ENCODE data around the gene XPC.

The XPC gene

DNA sequence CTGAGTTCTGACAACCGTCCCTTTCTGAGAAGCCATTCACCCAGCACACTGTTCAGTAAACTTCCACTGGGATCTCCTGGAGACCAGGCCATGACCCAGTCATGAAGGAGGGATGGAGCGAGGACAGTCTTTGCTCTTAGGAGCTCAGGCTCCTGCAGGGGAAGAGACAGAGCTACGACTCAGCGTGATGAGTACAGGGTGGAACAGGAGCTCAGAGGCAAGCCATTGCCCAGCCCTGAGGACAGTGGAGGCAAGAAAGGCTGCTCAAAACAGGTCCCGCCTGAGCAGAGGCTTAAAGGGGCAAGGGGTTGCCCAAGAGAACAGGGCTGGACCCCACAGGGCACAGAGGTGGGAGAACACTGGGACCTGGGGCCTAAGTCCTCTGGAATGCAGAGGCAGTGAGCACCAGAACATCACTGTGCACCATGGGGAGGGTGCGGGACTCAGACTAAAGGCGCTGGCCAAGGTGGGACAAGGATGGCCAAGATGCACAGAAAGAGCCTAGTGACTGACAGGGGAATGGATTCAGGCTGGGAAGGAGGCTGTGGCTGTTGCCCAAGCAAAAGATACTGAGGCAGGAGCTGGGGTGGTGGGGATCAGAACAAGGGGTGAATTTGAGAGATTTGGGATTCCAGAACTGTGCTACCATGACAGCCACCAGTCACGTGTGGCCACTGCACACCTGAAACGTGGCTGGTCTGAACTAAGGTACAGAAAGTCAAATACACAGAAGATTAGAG, 27.7 kb downstream of the XPC start:
- TF ChIP-seq, protein P1, sequence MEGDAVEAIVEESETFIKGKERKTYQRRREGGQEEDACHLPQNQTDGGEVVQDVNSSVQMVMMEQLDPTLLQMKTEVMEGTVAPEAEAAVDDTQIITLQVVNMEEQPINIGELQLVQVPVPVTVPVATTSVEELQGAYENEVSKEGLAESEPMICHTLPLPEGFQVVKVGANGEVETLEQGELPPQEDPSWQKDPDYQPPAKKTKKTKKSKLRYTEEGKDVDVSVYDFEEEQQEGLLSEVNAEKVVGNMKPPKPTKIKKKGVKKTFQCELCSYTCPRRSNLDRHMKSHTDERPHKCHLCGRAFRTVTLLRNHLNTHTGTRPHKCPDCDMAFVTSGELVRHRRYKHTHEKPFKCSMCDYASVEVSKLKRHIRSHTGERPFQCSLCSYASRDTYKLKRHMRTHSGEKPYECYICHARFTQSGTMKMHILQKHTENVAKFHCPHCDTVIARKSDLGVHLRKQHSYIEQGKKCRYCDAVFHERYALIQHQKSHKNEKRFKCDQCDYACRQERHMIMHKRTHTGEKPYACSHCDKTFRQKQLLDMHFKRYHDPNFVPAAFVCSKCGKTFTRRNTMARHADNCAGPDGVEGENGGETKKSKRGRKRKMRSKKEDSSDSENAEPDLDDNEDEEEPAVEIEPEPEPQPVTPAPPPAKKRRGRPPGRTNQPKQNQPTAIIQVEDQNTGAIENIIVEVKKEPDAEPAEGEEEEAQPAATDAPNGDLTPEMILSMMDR (IDR thresholded peaks at IDR 0.05; ENCODE audit: insufficient read depth, low read length, poor library complexity, severe bottlenecking): no peak
- DNase-seq (ENCODE audit: extremely low read depth, insufficient read length): no peak
- peaks cover 52% of the 10 kb centered on the region for H3K36me3 ChIP-seq (ENCODE audit: control insufficient read depth, insufficient read depth, low read length)
- no peak overlapping the region for H3K4me3 ChIP-seq (replicated peaks; ENCODE audit: low read depth, low read length)
- H3K27me3 ChIP-seq (replicated peaks; ENCODE audit: control insufficient read depth, insufficient read depth, low read length): no peaks in the 10 kb centered on the region

DNA sequence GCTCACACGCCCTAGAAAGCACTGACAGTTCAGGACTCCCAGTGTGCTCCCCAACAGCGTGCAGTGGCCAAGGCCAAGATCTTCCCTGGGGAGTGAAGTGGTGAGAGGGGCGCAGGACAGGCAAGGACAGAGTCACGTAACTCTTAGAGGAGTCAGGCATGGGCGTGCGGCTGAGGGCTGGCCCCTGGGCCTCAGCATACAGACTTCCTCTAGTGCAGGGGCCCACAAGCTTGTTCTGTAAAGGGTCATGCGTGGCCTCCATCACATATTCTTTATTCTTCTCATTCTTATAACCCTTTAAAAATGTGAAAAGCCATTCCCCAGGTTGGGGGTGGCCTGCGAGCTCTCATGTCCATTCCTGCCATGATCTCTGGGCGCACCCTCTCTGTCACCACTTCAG, 28.3 kb downstream of the XPC start:
- Histone ChIP-seq H3K27me3 (replicated peaks; ENCODE audit: control insufficient read depth, insufficient read depth, low read length) (no peaks in the 10 kb centered on the region), H3K36me3 (ENCODE audit: control insufficient read depth, insufficient read depth, low read length) (peaks cover 55% of the 10 kb centered on the region), H3K4me3 (replicated peaks; ENCODE audit: low read depth, low read length) (no peak overlapping the region)
- no peak for DNase-seq (ENCODE audit: extremely low read depth, insufficient read length)
- TF ChIP-seq, protein P1 (IDR thresholded peaks at IDR 0.05; ENCODE audit: insufficient read depth, low read length, poor library complexity, severe bottlenecking): no peak

DNA sequence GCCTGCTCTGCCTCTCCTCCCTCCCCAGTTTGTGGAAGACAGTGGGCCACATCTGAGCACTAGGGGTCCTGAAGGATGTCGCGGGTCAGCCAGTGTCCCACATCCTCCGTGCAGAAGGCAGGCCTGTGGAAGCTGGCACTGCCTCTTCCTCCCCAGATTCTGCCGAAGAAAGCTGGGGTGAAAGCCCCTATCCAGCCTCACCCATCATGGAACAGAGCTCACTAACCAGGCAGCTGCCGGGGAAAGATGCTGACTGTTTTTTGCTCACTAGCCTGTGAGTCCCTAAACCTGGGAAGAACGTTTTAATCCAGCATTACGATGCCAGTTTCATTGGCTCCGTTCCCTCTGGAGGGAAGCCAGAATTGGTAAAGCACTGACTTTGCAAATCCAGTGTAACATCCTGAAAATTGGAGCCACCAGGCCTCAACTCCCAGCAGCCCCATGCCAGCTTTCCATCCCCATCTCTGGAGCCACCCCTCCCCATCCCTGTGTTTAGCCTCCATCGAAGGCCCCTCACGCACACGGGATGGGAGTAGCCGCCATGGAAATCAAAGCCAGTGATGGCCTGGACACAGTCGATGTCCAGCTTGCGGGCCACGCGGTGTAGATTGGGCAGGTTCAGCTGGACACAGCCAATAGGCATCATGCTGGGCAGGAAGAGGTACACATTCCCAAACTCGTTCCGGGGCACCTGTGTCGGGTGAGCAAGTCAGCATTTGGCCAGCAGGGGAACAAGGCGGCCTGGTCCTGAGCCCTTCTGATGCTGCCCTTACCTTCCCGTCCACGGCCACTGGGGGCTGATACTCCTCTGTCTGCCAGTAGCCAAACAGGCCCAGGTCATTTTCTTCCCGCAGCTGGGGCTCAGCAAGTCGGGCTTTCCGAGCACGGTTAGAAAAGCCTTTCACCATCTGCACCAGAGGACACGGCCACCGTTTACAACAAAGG, 30.1 kb downstream of the XPC start:
- no peak for DNase-seq (ENCODE audit: extremely low read depth, insufficient read length)
- TF ChIP-seq, protein P1 (IDR thresholded peaks at IDR 0.05; ENCODE audit: insufficient read depth, low read length, poor library complexity, severe bottlenecking): no peak
- Histone ChIP-seq H3K4me3 (replicated peaks; ENCODE audit: low read depth, low read length) (no peak overlapping the region), H3K36me3 (ENCODE audit: control insufficient read depth, insufficient read depth, low read length) (peaks cover 52% of the 10 kb centered on the region), H3K27me3 (replicated peaks; ENCODE audit: control insufficient read depth, insufficient read depth, low read length) (no peaks in the 10 kb centered on the region)

DNA sequence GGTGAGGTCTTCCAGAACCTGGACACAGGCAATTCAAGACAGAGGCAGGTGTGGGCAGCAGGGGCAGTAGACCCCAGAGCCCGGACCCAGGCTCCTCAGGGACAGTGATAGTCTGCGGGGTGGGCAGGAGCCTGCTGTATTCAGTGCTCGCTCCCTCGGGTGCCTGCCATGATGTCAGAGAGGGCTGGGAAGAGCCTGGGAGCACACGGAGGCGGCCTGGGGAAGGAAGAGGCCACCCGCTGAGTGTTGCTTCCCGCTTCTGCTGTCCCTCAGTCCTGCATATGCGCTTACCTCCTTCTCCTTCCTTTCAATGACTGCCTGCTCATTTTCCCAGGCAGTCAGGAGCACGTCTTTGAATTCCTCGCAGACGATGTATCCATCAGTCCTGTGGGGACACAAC, 30.8 kb downstream of the XPC start:
- no peak for DNase-seq (ENCODE audit: extremely low read depth, insufficient read length)

DNA sequence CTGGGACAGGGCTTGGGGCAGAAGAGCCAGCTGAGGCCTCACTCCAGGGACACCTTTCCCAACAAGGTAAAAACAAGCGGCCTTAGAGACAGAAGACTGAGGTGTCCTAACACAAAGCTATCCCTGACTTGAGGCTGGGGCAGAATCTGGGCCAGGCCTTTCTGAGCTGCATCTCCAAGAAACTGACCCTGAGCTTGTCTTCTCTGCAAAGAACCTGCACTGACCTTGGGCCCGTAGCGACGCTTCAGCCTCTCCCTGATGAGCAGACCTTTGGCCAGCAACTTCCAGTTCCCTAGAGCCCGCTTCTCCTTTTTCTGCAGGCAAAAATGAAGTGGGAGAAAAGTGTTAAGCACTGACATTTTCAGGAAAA, 31.4 kb downstream of the XPC start:
- Histone ChIP-seq H3K4me3 (replicated peaks; ENCODE audit: low read depth, low read length) (no peak overlapping the region), H3K36me3 (ENCODE audit: control insufficient read depth, insufficient read depth, low read length) (peaks cover 41% of the 10 kb centered on the region), H3K27me3 (replicated peaks; ENCODE audit: control insufficient read depth, insufficient read depth, low read length) (no peaks in the 10 kb centered on the region)
- DNase-seq (ENCODE audit: extremely low read depth, insufficient read length): no peak
- TF ChIP-seq, protein P1 (IDR thresholded peaks at IDR 0.05; ENCODE audit: insufficient read depth, low read length, poor library complexity, severe bottlenecking): no peak

More for the DNA sequence above, 30.8 kb downstream of the XPC start:
- TF ChIP-seq, protein P1 (IDR thresholded peaks at IDR 0.05; ENCODE audit: insufficient read depth, low read length, poor library complexity, severe bottlenecking): no peak
- no peak overlapping the region for H3K4me3 ChIP-seq (replicated peaks; ENCODE audit: low read depth, low read length)
- H3K27me3 ChIP-seq (replicated peaks; ENCODE audit: control insufficient read depth, insufficient read depth, low read length): no peaks in the 10 kb centered on the region
- peaks cover 46% of the 10 kb centered on the region for H3K36me3 ChIP-seq (ENCODE audit: control insufficient read depth, insufficient read depth, low read length)
